ENCODE data around the gene DEFB115.

The DEFB115 gene, protein sequence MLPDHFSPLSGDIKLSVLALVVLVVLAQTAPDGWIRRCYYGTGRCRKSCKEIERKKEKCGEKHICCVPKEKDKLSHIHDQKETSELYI

DNA sequence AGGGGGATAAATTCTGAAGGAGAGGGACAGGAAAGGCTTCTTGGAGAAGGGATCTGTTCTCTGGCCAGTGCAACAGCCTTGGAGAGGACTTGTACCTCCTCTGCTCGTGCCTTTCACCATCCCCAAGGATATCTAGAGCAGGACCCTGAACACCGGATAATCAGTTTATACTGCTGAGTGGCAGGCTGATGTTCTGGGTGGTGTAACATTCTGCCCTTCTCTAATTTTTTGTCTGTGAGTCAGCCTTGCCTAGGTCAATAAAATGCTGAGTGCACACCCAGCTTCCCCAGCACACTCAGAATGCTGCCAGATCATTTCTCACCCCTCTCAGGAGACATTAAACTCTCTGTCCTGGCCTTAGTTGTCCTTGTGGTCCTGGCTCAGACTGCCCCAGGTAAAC is at the start of gene DEFB115:
DEFB115 (plus strand) TSS at position 301 of the 400 bp plus-strand sequence; CDS start at position 301, 0 bp downstream.
- DNase-seq: no peak

DNA sequence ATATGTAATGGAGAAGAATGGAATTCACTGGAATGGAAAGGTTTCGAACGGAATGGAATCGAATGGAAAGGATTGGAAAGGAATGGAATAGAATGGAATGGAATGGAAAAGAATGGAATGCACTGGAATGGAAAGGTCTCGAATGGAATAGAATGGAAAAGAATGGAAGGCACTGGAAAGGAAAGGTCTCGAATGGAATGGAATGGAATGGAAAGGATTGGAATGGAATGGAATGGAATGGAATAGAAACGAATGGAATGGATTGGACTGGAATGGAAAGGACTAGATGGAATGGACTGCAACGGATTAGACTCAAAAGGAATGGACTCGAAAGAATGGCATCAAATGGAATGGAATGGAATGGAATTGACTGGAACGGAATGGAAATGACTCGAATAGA is 20.5 kb upstream of the DEFB115 start:
- DNase-seq: no peak

DNA sequence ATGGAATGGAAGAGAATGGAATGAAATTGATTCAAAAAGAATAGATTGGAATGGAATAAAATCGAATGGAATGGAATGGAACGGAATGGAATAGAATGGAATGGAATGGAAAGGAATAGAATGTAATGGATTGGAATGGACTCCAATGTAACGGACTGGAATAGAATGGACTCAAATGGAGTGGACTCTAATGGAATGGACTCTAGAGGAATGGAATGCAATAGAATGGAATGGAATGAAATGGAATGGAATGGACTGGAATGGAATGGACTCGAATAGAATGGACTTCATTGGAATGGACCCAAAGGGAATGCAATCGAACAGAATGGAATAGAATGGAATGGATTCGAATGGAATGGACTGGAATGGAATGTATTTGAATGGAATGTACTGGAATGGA is 19.7 kb upstream of the DEFB115 start:
- DNase-seq: no peak

DNA sequence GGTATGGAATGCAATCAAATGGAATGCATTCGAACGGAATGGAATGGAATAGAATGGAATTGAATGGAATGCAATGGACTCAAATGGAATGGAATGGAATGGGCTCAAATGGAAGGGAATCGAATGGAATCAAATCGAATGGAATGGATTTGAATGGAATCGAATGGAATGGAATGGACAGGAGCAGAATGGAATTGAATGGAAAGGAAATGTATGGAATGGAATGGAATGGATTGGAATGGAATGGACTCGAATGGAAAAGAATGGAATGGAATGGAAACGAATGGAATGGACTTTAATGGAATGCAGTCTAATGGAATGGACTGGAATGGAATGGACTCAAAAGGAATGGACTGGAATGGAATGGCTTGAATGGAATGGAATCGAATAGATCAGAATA is 18.3 kb upstream of the DEFB115 start:
- no peak for DNase-seq

DNA sequence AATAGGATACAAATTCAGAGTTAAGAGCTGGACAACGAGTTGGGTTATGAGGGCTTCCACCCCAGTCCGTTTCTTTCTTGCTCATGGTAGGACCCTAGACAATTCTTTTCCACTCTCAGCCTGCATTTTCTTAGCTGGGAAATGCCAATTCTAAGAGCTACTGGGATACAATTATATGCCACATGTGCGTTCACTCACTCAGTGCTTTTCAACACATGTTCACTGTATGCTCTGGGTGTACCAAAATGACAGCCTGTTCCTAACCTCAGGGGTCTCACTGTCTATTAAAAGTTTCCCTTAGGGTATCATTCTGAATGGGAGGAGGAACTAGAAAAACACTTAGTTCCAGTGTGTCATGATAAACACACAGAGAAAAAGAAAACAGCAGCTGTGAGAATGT is 505 bp upstream of the DEFB115 start:
- no peak for DNase-seq

DNA sequence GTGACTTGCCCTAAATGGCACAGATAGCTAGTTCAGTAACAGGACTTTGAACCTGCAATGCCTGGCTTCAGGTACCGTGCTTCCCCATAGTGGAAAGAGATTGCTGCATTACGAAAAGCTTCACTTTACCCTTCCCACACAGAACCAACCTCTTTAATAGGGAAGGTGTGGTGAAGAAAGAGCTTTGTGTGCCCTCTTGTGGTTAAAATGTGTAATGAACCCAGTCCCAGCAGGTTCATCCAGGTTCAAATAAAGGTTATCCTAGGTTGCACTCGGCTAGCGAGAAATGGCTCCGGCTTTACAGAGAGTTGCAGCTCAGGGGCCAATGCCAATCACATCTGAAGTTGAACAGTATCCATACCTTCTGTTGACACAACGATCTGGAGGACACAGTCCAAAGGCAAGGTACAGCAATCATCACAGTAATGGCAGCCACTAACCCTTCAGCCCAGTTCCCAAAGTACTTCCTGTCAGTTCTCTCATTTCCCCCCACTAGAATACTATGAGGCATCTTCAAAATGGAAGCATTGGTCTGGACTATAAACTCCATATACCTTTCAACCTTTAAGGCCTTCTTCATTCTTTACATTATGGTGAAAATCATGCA is 3.0 kb downstream of the DEFB115 start:
- DNase-seq: peak; percentile 2

DNA sequence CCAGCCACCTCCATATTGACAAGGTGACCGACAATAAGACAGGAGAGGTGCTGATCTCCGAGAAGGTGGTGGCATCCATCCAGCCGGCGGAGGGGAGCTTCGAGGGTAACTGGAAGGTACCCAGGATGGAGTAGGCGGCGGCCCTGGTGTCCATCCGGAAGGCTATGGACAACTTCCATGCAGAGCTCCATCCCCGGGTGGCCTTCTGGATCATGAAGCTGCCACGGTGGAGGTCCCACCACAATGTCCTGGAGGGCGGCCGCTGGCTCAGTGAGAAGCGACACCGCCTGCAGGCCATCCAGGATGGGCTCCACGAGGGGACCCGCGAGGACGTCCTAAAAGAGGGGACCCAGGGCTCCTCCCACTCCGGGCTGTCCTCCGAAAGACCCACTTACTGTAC is 17.0 kb downstream of the DEFB115 start:
- no peak for DNase-seq

DNA sequence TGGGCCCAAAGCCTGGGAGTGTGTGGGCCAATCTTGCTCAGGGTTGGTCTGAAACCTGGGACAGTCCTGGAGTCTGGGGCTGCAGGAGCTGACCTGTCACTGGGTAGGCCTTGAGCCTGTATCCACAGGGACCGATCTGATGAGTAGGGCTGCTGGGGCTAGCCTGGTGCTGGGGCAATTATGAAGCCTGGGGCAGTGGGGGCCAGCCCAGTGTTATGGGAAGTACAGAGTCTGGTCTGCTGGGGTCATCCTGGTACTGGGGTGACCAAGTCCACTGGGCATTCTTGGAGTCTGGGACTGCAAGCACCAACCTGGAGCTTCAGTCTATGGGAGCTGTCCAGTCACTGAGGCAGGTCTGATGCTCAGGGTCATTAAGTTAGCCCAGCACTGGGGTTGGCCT is 20.7 kb downstream of the DEFB115 start:
- no peak for DNase-seq

DNA sequence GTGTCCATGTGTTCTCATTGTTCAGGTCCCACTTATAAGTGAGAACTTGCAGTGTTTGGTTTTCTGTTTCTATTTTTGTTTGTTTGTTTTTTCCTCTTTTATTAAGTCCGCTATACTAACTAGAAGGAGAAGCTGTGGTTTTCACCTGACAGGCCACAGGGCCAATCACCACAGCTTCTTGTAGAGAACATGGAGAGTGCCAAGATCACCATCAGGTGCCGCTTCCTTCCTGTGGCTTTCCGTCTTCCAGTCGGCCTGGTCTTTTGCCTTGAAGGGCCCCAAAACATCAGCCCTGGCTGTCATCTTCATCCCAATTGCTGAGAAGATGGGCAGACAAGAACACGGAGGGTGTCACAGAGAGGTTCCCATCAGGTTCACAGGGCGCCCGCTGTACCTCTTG is 27.5 kb downstream of the DEFB115 start:
- DNase-seq: peak; percentile 1

DNA sequence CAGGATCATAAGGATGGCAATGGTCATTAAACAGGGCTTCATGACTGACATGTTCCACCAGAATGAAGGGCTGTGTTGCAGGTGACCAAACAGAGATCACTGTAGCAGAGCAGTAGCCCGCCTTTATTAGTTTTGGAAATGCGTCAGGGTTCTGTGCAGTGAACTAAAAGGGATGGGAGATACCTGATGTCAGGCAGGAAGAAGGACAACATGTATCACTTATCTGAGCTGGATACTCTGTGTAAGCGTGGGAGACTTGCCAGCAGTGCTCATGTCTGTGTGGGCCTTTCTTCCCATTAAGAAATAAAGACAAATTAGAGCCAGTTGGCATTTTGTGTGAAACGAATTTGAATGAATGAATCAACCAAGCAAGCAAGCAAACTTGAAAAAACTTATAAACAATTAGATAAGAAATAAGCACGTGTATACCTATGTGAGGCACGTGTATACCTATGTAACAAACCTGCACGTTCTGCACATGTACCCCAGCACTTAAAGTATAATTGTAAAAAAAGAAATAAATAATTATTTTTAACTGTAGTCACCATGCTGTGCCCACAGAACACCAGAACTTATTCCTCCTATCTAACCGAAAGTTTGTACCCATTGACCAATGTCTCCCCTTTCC is 51.2 kb downstream of the DEFB115 start, which contains the start of gene DEFB116:
DEFB116 (minus strand) TSS at position 51 of the 628 bp plus-strand sequence; CDS start at position 51, 0 bp downstream.
- DNase-seq: no peak
